Spleen (tissue), 11 donors: ENCODE measurements around the gene SMOC1. TPM values are rescaled to one million over a fixed set of nuclear protein-coding genes. Genes with fewer than 3 reads are reported as not detected.

Experiments
- DNase-seq: peaks from one replicate; pipeline ENCODE4 v3.0.0-alpha.2; 2020
- H3K27ac ChIP-seq, 8 donors: fragments of 200-600 bp; sonication (generic) in 7 of 8; 1 replicate in 4 of 8; 2 replicates in 4 of 8; pipeline versions ENCODE4 v1.5.0 to v1.8.0; 2016 to 2021; ENCODE audit warnings: inconsistent platforms in 4 of 8, mild to moderate bottlenecking in 4 of 8, moderate library complexity in 1 of 8
- H3K27me3 ChIP-seq, 7 donors: fragments of 200-600 bp; sonication (generic) in 6 of 7; replicated peaks in 1 of 7; 1 replicate in 4 of 7; 2 replicates in 3 of 7; pipeline versions ENCODE4 v1.5.0 to v1.8.0; 2016 to 2021; ENCODE audit warnings: inconsistent platforms in 3 of 7, mild to moderate bottlenecking in 1 of 7
- H3K36me3 ChIP-seq, 6 donors: fragments of 200-600 bp; sonication (generic) in 5 of 6; 1 replicate in 4 of 6; 2 replicates in 2 of 6; pipeline versions ENCODE4 v1.5.0 to v1.8.0; 2016 to 2021; ENCODE audit warnings: inconsistent platforms in 2 of 6
- H3K4me1 ChIP-seq, 6 donors: fragments of 200-600 bp; sonication (generic) in 5 of 6; 1 replicate in 3 of 6; 2 replicates in 3 of 6; pipeline versions ENCODE4 v1.5.0 to v1.8.0; 2016 to 2021; ENCODE audit warnings: inconsistent platforms in 3 of 6
- H3K4me3 ChIP-seq, 8 donors: fragments of 200-600 bp; sonication (generic) in 7 of 8; 1 replicate in 4 of 8; 2 replicates in 4 of 8; pipeline versions ENCODE4 v1.5.0 to v1.8.0; 2016 to 2021; ENCODE audit warnings: inconsistent platforms in 4 of 8, mild to moderate bottlenecking in 4 of 8, moderate library complexity in 2 of 8
- H3K9me3 ChIP-seq, 8 donors: fragments of 200-600 bp; sonication (generic) in 7 of 8; 1 replicate in 4 of 8; 2 replicates in 4 of 8; pipeline versions ENCODE4 v1.5.0 to v1.8.0; 2016 to 2021; ENCODE audit warnings: inconsistent platforms in 4 of 8
- CTCF ChIP-seq, 11 experiments: fragments of 200-600 bp in 7 of 11; fragments of 450-650 bp in 4 of 11; sonication (generic) in 4 of 11; IDR thresholded peaks in 8 of 11; conservative IDR thresholded peaks in 3 of 11; 1 replicate in 7 of 11; 2 replicates in 4 of 11; pipeline versions ENCODE4 v1.4.0 to v1.8.0; 2016 to 2021; ENCODE audit warnings: antibody characterized with exemption in 11 of 11, inconsistent platforms in 4 of 11, mild to moderate bottlenecking in 1 of 11
- POLR2A ChIP-seq, 3 donors: fragments of 450-650 bp; IDR thresholded peaks; one replicate each; pipeline ENCODE4 v1.5.1; 2017; ENCODE audit warnings: antibody characterized with exemption in 3 of 3, mild to moderate bottlenecking in 1 of 3
- POLR2AphosphoS5 ChIP-seq, 3 donors: sonication (generic); formaldehyde crosslinking; IDR thresholded peaks; one replicate each; pipeline ENCODE4 v1.5.1; 2017; ENCODE audit warnings: antibody characterized with exemption in 3 of 3
- WGBS, 5 donors: extraction: QIAGEN DNeasy Blood & Tissue Kit in 3 of 5; methylation state at CpG; one replicate each; pipeline versions ENCODE4 v1.1.5 to v1.1.7; 2013 to 2018; 5-methylcytosine and 5-hydroxymethylcytosine counted together
- intact Hi-C: fragments of 100-400 bp; cut with DNase I; formaldehyde crosslinking; loops from one replicate; pipeline ENCODE4 v1.15.0; 2023; ENCODE audit warnings: low total_unique reads
- polyA plus RNA-seq, 3 donors: library from polyadenylated mRNA; stranded (reverse); fragments of 200-250 nt; gene quantifications; one replicate each; pipeline ENCODE4 v1.2.1, GENCODE V29; 2013
- total RNA-seq, 7 donors: library from RNA; depleted of rRNA in 3 of 7; stranded (reverse); fragments of >200 nt in 3 of 7; fragmentation: NEBNext Ultra II Directional in 4 of 7; extraction: Animal tissue kit (Norgen Biotek cat#: 25700) in 4 of 7; gene quantifications; one replicate each; pipeline versions ENCODE4 v1.1.0 to v1.2.1, GENCODE V29; 2016 to 2021
- donor health status: healthy with polysubstance abuse.
- donor health status: DM: no; HTN: no; CAD: no; lungs with moderate emphysema.
- donor health status: DM: no; HTN: no; CAD: no.
- donor health status: Bipolar disorder and iron deficiency.
- donor health status: healthy.
- donor health status: DM: no; HTN: no; CAD: no.
- donor health status: DM: yes; HTN: yes; CAD: no.

The SMOC1 gene
- total and polyA plus RNA-seq, 10 donors, result 6.1 to 108 (median 29.6) TPM

- DNase-seq, result no peak
- no peaks in the 10 kb centered on the region for H3K4me1 ChIP-seq
- no peak for TF ChIP-seq POLR2A (IDR thresholded peaks at IDR 0.05)
- no peak for TF ChIP-seq CTCF (IDR thresholded peaks at IDR 0.05 in 8 of 11, conservative IDR thresholded peaks at IDR 0.05 in 3 of 11)
- no peak for TF ChIP-seq POLR2AphosphoS5 (IDR thresholded peaks at IDR 0.05)
- intact Hi-C loops, result no loop called here
- no peaks in the 10 kb centered on the region for H3K27me3 ChIP-seq
- H3K4me3 ChIP-seq, result no peak overlapping the region
- no peaks in the 10 kb centered on the region for H3K9me3 ChIP-seq
- no peak overlapping the region for H3K27ac ChIP-seq
- no peaks in the 10 kb centered on the region for H3K36me3 ChIP-seq
- WGBS, 5 donors, result 71 to 93% (median 85%) methylated on average over 6 of the region's 6 CpGs
Measured at GRCh38 chr14:70011098-70011497, 131.9 kb downstream of the SMOC1 start.

DNA sequence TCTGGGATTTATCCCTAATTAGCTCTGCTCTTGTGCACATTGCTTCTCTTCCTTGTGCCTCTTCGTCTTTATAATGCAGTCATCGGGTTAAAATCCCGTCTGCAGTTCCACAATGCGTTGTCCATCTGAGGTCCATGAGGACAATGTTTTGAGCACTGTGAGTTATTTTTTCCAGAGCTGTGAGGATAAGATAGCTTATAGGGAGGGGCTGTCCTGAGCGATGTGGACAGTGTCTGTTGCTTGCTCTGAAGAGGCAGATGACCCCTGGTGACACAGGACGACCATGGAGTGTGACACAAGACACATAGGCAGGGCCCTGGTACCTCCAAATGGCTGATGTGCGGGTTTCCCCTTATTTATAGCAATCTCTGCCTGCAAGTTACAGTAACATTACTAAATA lies 132.5 kb downstream of the SMOC1 start:
- H3K36me3 ChIP-seq, result no peaks in the 10 kb centered on the region
- no peaks in the 10 kb centered on the region for H3K4me1 ChIP-seq
- no peaks in the 10 kb centered on the region for H3K27me3 ChIP-seq
- intact Hi-C loops, result no loop called here
- no peak overlapping the region for H3K4me3 ChIP-seq
- 80 to 93% (median 89%) methylated on average over 7 of the region's 7 CpGs for WGBS, 5 donors
- no peaks in the 10 kb centered on the region for H3K9me3 ChIP-seq
- no peak overlapping the region for H3K27ac ChIP-seq
- TF ChIP-seq POLR2A (IDR thresholded peaks at IDR 0.05) (no peak), POLR2AphosphoS5 (IDR thresholded peaks at IDR 0.05) (no peak), CTCF (IDR thresholded peaks at IDR 0.05 in 8 of 11, conservative IDR thresholded peaks at IDR 0.05 in 3 of 11) (no peak)
- DNase-seq, result no peak

- no peaks in the 10 kb centered on the region for H3K9me3 ChIP-seq
- 69 to 86% (median 79%) methylated on average over 2 of the region's 2 CpGs for WGBS, 5 donors
- no peaks in the 10 kb centered on the region for H3K36me3 ChIP-seq
- no peak for DNase-seq
- H3K27me3 ChIP-seq, result no peaks in the 10 kb centered on the region
- H3K4me3 ChIP-seq, result no peak overlapping the region
- peaks cover 4 to 7% (median 5%) of the 10 kb centered on the region in 6 donors for H3K4me1 ChIP-seq
- no peak for TF ChIP-seq POLR2AphosphoS5 (IDR thresholded peaks at IDR 0.05)
- TF ChIP-seq CTCF (IDR thresholded peaks at IDR 0.05 in 8 of 11, conservative IDR thresholded peaks at IDR 0.05 in 3 of 11), result peak in 8 of 11 experiments; percentile 23 to 59 (median 46)
- TF ChIP-seq POLR2A (IDR thresholded peaks at IDR 0.05), result no peak
- H3K27ac ChIP-seq, result no peak overlapping the region
- intact Hi-C loops, result no loop called here
Measured at GRCh38 chr14:70013271-70013873, 134.2 kb downstream of the SMOC1 start.

- intact Hi-C loops, result no loop called here
- Histone ChIP-seq H3K4me1 (peaks cover 10 to 17% (median 14%) of the 10 kb centered on the region in 6 donors), H3K27ac (no peak overlapping the region), H3K9me3 (no peaks in the 10 kb centered on the region), H3K4me3 (no peak overlapping the region), H3K36me3 (no peaks in the 10 kb centered on the region), H3K27me3 (no peaks in the 10 kb centered on the region)
- WGBS, 5 donors, result 80 to 92% (median 87%) methylated on average over 7 of the region's 7 CpGs
- no peak for DNase-seq
- TF ChIP-seq CTCF (IDR thresholded peaks at IDR 0.05 in 8 of 11, conservative IDR thresholded peaks at IDR 0.05 in 3 of 11) (no peak), POLR2A (IDR thresholded peaks at IDR 0.05) (no peak), POLR2AphosphoS5 (IDR thresholded peaks at IDR 0.05) (no peak)
Measured at GRCh38 chr14:70014406-70015095, 135.3 kb downstream of the SMOC1 start.
